HK-2 (cell line): Measurements from ENCODE around the gene ADGRB2.

Experiments used
- DNase-seq: peaks from one replicate; pipeline ENCODE4 v3.0.0-alpha.2; 2018; ENCODE audit not compliant: unreplicated experiment

Gene ADGRB2

GRCh38 chr1:31763671-31764311, 349 bp downstream of the ADGRB2 start:
- DNase-seq: no peak

- peak; percentile 79 for DNase-seq
Observed at GRCh38 chr1:31762726-31763670, 1.1 kb downstream of the ADGRB2 start.

- no peak for DNase-seq
Observed at GRCh38 chr1:31762323-31762722, 1.8 kb downstream of the ADGRB2 start.

GRCh38 chr1:31761883-31762282, 2.3 kb downstream of the ADGRB2 start:
- DNase-seq: no peak

GRCh38 chr1:31760471-31761470, 3.4 kb downstream of the ADGRB2 start:
- peak; percentile 61 for DNase-seq

GRCh38 chr1:31759298-31760023, 4.7 kb downstream of the ADGRB2 start:
- DNase-seq: no peak

- DNase-seq: no peak
Observed at GRCh38 chr1:31758823-31759222, 5.3 kb downstream of the ADGRB2 start.

GRCh38 chr1:31757989-31758388, 6.2 kb downstream of the ADGRB2 start:
- no peak for DNase-seq

- no peak for DNase-seq
Observed at GRCh38 chr1:31757204-31757679, 6.9 kb downstream of the ADGRB2 start.

- DNase-seq: no peak
Observed at GRCh38 chr1:31756578-31756977, 7.6 kb downstream of the ADGRB2 start.

- DNase-seq: no peak
Observed at GRCh38 chr1:31755850-31756492, 8.2 kb downstream of the ADGRB2 start.

- DNase-seq: no peak
Observed at GRCh38 chr1:31755197-31755611, 8.9 kb downstream of the ADGRB2 start.

GRCh38 chr1:31754397-31754796, 9.7 kb downstream of the ADGRB2 start:
- DNase-seq: no peak

GRCh38 chr1:31753707-31754349, 10.3 kb downstream of the ADGRB2 start:
- no peak for DNase-seq

- no peak for DNase-seq
Observed at GRCh38 chr1:31752952-31753475, 11.1 kb downstream of the ADGRB2 start.

GRCh38 chr1:31752258-31752657, 11.9 kb downstream of the ADGRB2 start:
- no peak for DNase-seq

- DNase-seq: no peak
Observed at GRCh38 chr1:31751822-31752241, 12.3 kb downstream of the ADGRB2 start.

- DNase-seq: no peak
Observed at GRCh38 chr1:31750858-31751510, 13.2 kb downstream of the ADGRB2 start.
